ELR (cell line): ENCODE data around the gene HMX3.

ENCODE experiments used
- DNase-seq: peaks from one replicate; pipeline ENCODE4 v3.0.0-alpha.2; 2015; ENCODE audit warnings: low read depth

HMX3 gene

GRCh38 chr10:123134343-123134914 is 1.3 kb upstream of the HMX3 start:
- no peak for DNase-seq

DNA sequence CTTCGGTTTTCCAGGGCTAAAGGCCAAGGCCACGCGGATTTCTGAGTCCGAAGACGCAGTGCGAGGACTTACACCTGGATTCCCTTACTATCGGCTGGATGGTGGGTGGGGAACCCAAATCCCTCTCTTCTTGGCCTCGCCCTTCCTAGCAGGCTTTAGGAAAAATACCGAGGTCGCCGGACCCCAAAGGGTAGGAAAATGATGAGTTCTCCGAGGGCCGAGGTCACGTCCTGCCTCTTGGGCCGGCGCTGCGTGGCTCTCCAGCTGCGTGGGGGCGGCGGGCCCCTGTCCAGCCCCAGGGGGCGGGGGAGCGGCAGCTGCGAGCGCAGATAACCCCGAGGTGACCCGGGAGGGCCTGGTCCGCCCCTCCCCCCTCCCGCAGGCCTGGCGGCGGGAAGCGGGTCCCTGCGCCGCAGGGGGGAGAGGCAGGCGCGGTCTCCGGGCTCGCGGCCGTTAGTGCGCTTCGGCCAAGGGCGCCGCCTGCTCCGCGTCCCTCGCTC is 805 bp upstream of the HMX3 start:
- no peak for DNase-seq

GRCh38 chr10:123136221-123136805 is 543 bp downstream of the HMX3 start:
- DNase-seq = no peak

- no peak for DNase-seq
Measured at GRCh38 chr10:123136806-123137642, 1.3 kb downstream of the HMX3 start.

DNA sequence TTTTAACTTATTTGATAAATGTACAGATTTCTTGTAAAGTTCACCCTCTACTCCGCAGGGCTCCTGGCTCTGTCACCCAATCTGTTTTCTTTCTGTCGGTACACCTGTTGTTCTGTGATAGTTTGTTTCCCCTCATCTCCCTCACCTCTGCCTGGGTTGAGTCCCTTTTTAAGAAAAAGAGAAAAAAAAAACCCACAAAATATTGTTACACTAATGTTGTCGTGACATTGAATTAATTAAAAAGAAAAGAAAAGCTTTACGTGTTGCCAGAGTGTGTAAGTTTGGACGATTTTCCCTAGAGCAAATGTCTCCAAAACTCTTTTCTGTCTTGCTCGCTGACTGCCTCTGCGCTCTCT is 3.4 kb downstream of the HMX3 start:
- DNase-seq = no peak

GRCh38 chr10:123139521-123140163 is 3.9 kb downstream of the HMX3 start:
- DNase-seq = no peak

DNA sequence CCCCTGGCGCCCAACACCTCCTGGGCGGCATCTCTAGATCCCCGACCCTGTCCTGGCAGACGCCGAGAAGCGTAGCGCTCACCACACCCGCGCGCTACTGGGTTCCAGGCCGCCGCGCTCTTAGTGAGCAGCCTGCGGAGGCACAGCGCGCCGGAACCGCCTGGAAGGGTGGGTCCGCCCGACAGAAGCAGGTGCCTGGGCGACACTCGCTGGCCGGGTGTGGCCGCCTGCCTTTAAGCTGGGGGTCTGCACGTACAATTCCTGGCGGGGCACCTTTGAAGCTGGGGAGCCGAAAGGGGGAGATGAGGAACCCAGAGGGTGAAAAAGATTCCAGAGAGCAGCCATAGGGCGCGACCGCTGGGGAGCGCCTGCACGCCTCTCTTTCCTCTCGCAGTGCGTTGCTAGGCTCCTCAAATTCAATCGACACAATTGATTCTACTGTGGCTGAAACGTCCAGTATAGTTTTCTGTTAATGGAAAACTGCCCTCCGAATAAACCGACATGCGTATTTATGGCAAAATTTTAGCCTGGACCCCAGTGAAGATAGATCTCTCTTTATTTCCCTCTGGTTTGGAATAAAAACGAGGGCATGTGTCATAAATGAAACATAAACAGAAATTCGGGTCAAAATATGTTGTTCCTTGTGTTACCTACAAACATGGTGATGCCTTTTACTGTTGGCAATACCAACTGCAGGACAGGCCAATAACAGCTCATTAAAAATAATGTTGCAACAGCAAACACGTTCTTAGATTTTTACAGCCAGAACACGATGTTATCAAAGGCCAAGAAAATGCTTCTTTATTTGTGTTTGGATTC is 4.6 kb downstream of the HMX3 start:
- DNase-seq = no peak

DNA sequence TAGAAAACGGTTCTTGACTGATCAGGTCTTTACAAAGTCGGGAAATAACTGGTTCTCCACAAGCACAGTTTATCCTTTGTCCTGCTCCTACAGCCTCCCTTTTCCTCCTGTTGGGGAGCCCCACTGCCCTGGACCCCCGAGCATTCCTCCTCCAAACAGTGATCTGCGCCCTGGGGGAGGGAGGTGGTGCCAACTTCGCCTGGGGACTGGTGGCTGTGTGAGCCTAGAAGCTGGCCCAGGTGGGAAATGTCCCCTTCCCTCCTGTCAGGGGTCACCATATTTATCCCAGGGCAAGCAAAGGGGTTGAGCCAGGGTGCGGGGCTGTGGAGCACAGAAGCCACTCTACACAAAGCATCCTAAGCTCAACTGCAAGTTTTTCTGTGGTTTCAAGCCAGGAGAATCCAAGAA is 5.2 kb downstream of the HMX3 start:
- no peak for DNase-seq

- DNase-seq = no peak
Measured at GRCh38 chr10:123141791-123142700, 6.3 kb downstream of the HMX3 start.

GRCh38 chr10:123142701-123143161 is 7.0 kb downstream of the HMX3 start:
- DNase-seq = no peak

- no peak for DNase-seq
Measured at GRCh38 chr10:123143162-123143824, 7.5 kb downstream of the HMX3 start.

DNA sequence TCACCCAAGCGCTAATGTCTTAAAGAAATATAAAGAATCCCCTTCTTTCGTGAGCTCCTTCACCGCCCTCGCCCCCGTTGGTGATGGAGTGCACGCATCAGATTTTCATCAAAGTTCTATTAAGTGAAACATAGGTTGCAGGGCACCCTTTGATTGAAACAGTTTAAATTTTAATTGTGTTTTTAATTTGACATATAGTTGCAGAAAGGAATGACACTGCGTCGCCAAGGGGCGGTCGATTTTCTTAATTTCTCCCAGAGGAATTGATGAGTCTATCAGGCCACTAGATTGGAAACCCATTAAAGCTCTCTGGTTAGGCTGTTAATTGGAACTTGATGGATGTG is 8.0 kb downstream of the HMX3 start:
- DNase-seq = no peak

DNA sequence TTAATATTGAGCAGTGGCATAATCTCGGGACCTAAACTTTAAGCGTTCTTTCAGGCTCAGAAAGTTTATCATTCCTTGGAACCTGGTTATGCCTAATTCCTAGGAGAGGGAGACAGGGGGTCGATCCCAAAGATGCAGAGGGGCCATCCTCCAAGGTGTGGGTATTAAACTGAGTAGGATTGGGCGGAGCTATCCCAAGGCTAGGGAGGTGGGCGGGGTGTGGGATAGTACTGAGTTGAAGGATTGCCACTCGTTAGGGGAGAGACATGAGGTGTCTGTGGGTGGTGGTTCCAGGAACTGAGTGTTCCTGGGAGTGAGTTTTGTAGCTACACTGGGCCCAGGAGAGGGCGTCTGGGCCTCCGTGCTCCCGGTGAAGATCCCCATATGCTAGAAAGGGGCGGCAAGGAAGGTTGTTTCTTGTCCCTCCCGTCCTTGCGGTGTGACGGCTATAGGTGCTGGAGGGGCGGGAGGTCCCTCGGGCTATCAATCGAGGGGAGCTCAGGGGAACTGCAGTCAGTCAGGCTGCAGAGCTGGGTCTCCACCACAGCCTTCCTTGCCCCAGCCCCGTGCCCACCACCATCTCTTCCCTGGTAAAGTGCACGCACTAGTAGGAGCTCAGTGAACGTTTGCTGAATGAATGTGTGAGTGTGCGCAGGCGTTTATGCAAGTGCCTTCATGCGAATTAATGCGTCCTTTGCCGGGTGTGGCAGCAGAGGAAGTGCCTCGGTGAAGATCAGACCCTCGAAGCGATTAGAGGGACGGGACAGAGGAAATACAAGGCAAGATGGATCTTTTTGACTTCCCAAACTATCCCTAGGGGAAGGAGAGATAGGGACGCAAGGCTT is 9.1 kb downstream of the HMX3 start:
- DNase-seq = peak; percentile 34

DNA sequence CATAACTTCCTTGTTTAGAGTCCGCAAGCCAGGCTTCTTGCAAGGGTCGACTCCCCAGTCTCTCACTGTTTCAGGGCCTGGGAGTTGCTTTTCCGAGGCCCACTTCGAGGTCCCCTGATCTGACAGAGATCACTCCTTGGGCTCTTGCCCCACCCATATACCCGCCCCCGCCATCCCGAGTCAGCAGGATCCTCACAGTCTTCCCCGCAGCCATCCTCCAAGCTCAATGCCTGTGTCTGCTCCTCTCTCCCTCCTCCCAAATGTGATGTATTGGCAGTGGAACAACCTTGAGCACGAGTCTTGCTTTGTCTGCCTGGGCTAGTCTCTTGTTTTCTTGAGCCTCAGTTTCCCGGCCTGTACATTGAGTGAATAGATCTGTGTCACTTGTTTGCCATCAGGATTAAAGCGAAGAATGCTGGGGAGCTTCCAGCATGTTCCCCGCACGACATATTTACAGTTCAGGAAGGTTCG is 9.8 kb downstream of the HMX3 start:
- DNase-seq = no peak

DNA sequence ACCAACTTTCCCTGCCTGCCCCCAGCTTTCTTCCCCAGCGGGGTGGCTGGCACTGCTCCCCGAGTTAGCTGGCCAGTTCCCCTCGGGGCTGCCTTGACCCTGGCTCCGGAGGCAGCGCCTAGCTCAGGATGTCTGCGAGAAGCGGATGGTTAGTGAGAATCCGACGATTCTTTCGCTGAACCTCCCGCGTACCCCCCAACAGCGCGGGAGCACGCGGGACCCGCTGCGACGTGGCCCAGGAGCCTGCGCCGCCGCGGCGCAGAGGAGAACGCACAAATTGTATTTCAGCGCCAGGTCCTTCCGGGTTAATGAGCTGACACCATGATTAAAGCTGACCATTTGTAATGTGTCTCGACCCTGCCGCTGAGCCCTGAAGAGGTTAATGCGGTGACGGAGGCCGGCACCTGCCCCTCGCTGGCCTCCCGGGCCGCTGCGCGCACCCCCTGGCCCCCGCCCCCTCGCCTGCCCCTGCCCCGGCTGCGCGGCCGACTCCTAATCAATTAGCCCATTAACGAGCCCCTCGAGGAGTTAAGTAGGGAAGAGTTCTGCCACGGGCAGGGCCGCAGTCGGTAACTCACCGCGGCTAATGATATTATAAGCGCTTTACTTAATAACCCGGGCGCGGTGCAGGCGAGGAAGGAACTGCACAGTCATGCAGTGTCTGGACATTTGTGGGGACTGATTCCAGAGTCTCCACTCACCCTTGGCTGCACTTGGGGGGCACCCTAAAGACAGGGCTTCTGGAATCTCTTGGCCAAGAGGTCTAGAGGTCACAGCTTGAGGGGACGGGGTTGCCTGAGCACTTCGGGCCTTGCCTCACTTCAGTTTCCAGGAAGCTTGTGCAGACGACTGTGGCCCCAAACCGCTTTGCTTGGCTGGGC is 10.5 kb downstream of the HMX3 start:
- DNase-seq = no peak

DNA sequence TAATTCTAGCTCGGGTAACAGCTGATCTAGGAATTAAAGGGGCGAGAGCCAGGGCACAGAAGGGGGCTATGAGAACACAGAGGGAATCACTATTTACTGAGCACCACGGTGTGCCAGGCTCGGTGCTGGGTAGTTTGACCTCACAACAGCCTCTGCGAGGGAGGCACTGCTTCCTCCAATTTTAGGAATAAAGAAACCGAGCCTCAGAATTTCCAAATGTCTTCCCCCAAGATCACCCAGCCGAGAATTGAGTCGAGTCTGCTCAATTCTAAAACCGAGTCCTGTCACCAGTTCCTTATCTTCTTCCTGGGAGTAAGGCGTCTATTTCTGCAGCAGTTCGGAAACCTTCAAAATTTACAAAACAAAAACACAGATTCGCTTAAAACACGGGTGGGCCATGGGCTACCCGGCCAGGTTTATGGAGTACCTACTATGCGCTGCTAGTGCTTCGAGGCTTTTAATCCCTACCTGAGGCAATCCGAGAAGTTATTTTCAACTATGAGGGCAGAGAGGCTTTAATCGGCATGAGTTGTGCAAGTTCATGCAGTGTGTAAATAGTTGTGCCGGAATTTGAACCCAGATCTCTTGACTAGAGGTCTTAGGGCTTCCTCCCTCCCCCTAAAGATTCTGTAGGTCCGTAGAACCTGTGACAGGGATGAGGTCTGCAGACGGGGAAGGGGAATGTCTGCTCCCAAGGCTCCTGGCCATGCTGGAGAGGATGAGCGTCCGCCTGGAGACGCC is 11.3 kb downstream of the HMX3 start:
- DNase-seq = no peak

DNA sequence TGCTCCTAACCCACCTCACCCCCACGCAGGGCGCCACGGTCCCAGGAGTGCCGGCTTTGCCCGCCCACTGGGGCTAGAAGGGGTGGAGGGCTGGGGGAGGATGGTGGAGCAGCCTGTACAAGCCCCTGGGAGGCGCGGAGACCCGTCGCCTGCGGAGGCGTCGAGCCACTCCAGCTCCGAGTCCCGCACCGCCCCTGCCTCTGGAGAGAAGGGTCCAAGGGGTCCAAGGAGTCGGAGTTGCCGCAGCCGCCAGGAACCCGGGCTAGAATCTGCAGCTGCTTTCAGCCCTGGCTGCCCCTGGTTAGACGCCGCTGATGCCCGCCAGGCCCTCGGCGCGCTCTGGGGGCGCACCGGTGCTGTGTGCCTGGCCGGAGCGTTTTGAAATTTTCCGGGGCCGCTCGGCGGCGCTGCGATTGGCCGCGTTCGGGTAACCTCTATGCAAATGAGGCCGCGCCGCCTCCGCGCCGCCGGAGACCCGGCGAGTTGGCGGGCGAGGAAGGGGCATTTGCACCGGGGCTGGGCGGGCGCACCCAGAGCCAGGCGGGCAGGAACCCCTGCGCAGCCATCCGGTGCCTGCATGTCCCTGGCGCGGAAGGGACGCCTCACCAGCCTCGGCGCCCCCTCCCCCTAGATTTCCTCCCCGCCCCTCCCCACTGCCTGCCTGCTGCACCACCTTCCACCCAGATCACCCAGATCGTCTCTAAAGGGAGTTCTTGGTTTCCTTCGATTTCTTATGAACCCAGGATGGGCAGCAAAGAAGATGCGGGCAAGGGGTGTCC is 12.1 kb downstream of the HMX3 start, which contains the start of gene HMX2:
HMX2 (plus strand) TSS at position 502 of the 779 bp plus-strand sequence; CDS start at position 745, 243 bp downstream.
- DNase-seq = no peak
